Upper lobe of right lung (tissue), 1 donor: ENCODE results near the gene ANAPC7. TPM values are rescaled to one million over a fixed set of nuclear protein-coding genes. Genes with fewer than 3 reads are reported as not detected.
"Not testable (repeated sequence)": the region's sequence is repeated elsewhere in the genome, so short reads cannot be mapped to it uniquely, and the experiment has no call there.

Source experiments
- ATAC-seq: fragments of 200-7000 bp; cut with Tn5 transposase; one replicate; pipeline ENCODE4 v1.9.1; 2020; ENCODE audit warnings: mild to moderate bottlenecking, moderate library complexity
- DNase-seq: peaks from one replicate; pipeline ENCODE4 v3.0.0-alpha.2; 2020
- H3K27ac ChIP-seq: fragments of 200-600 bp; one replicate; pipeline ENCODE4 v1.8.0; 2022
- H3K27me3 ChIP-seq: fragments of 200-600 bp; one replicate; pipeline ENCODE4 v1.8.0; 2022; ENCODE audit warnings: mild to moderate bottlenecking
- H3K36me3 ChIP-seq: fragments of 200-600 bp; one replicate; pipeline ENCODE4 v1.8.0; 2022
- H3K4me1 ChIP-seq: fragments of 200-600 bp; one replicate; pipeline ENCODE4 v1.8.0; 2022
- H3K4me3 ChIP-seq: fragments of 200-600 bp; one replicate; pipeline ENCODE4 v1.8.0; 2022; ENCODE audit warnings: mild to moderate bottlenecking
- H3K9me3 ChIP-seq: fragments of 200-600 bp; one replicate; pipeline ENCODE4 v1.8.0; 2022
- intact Hi-C: fragments of 100-400 bp; cut with DNase I; formaldehyde crosslinking; loops from one replicate; pipeline ENCODE4 v1.11.0; 2022
- total RNA-seq: library from RNA; stranded (reverse); fragmentation: NEBNext Ultra II Directional; extraction: Animal tissue kit (Norgen Biotek cat#: 25700); gene quantifications from one replicate; pipeline ENCODE4 v1.2.1, GENCODE V29; 2021
- TF ChIP-seq, protein P1 (sequence below): fragments of 200-600 bp; IDR thresholded peaks from one replicate; pipeline ENCODE4 v1.8.0; 2022; ENCODE audit warnings: antibody characterized with exemption
- donor health status: DM: no; HTN: yes; CAD: no; lungs with severe emphysema.

The ANAPC7 gene
- total RNA-seq, 1 donor from 2014 or later: 45.1 TPM

DNA sequence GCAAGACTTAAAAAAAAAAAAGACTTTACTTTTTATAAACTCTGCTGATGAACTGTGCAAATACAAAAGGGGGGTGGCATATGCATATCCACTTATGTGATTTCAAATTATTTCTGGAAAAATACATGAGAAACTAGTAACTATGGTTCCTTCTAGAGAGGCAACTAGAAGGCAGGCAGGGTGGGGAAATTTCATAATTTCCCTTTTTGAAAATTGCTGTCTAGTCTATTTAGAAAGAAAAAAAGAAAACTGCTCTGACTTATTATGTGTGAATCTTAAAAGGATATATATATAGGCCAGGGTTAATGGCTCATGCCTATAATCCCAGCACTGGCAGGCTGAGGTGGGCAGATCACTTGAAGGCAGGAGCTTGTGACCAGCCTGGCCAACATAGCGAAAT lies 42.3 kb downstream of the ANAPC7 start:
- intact Hi-C loops: no loop called here
- no peak overlapping the region for H3K27ac ChIP-seq
- no peaks in the 10 kb centered on the region for H3K36me3 ChIP-seq
- H3K4me1 ChIP-seq: peaks cover 8% of the 10 kb centered on the region
- TF ChIP-seq, protein P1, sequence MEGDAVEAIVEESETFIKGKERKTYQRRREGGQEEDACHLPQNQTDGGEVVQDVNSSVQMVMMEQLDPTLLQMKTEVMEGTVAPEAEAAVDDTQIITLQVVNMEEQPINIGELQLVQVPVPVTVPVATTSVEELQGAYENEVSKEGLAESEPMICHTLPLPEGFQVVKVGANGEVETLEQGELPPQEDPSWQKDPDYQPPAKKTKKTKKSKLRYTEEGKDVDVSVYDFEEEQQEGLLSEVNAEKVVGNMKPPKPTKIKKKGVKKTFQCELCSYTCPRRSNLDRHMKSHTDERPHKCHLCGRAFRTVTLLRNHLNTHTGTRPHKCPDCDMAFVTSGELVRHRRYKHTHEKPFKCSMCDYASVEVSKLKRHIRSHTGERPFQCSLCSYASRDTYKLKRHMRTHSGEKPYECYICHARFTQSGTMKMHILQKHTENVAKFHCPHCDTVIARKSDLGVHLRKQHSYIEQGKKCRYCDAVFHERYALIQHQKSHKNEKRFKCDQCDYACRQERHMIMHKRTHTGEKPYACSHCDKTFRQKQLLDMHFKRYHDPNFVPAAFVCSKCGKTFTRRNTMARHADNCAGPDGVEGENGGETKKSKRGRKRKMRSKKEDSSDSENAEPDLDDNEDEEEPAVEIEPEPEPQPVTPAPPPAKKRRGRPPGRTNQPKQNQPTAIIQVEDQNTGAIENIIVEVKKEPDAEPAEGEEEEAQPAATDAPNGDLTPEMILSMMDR: no peak
- no peak overlapping the region for H3K4me3 ChIP-seq
- H3K27me3 ChIP-seq: no peaks in the 10 kb centered on the region
- DNase-seq: no peak
- ATAC-seq: no peak
- no peaks in the 10 kb centered on the region for H3K9me3 ChIP-seq

DNA sequence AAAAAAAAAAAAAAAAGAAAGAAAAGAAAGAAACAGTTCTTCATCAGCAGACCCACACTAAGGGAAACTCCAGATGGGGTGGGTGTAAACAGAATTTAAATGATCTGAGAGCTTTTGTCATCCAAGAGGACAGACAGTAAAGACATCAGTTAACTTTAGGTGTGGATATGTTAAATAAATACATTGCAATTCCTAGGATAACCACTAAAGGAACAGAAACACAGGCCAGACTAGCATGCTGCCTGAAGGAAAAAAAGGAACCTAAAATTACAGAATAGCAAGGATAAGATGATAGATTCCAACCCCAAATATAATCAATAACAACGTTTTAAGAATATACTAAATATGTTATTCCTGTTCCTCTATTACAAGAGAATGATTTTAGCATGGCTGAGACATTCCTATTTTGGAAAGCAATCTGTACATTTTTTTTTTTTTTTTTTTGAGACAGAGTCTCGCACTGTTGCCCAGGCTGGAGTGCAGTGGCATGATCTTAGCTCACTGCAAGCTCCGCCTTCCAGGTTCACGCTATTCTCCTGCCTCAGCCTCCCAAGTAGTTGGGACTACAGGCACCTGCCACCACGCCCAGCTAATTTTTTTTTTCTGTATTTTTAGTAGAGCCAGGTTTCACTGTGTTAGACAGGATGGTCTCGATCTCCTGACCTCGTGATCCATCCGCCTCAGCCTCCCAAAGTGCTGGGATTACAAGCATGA lies 45.0 kb downstream of the ANAPC7 start:
- H3K27ac ChIP-seq, H3K36me3 ChIP-seq, H3K4me3 ChIP-seq, H3K27me3 ChIP-seq, intact Hi-C loops, H3K4me1 ChIP-seq, DNase-seq, H3K9me3 ChIP-seq: not testable (repeated sequence)
- peak; percentile 13 for ATAC-seq
- TF ChIP-seq, protein P1: peak; percentile 13

DNA sequence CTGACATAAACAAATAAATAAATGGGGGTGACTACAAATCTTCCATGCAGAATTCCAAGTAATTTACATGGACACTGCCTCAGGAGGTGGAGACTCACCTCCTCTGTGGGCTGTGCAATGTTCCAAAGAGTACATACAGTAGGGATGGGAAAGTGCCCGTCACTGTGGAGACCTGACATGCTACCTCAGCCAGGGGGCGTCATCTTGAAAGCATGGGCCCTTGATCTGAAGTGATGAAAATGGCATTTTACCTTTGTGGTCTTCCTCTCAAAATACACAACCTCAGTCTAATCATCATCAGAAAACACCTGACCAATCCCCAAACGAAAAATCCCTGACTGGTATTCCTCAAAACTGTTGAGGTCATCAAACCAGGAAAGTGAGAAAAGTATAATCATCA lies 48.4 kb downstream of the ANAPC7 start:
- Histone ChIP-seq H3K9me3 (no peaks in the 10 kb centered on the region), H3K27me3 (no peaks in the 10 kb centered on the region), H3K27ac (no peak overlapping the region), H3K4me1 (peaks cover 4% of the 10 kb centered on the region), H3K36me3 (peaks cover 3% of the 10 kb centered on the region), H3K4me3 (no peak overlapping the region)
- ATAC-seq: peak; percentile 32
- TF ChIP-seq, protein P1: peak; percentile 30
- intact Hi-C loops: no loop called here
- DNase-seq: no peak

GRCh38 chr12:110354172-110354780 lies 49.2 kb downstream of the ANAPC7 start:
- H3K36me3 ChIP-seq: peaks cover 11% of the 10 kb centered on the region
- DNase-seq (no peak), ATAC-seq (peak; percentile 21)
- H3K4me3 ChIP-seq: no peak overlapping the region
- peaks cover 4% of the 10 kb centered on the region for H3K4me1 ChIP-seq
- H3K27ac ChIP-seq: no peak overlapping the region
- TF ChIP-seq, protein P1: no peak
- intact Hi-C loops: no loop called here
- H3K27me3 ChIP-seq: no peaks in the 10 kb centered on the region
- H3K9me3 ChIP-seq: no peaks in the 10 kb centered on the region

- peaks cover 4% of the 10 kb centered on the region for H3K4me1 ChIP-seq
- ATAC-seq (no peak), DNase-seq (no peak)
- no peaks in the 10 kb centered on the region for H3K9me3 ChIP-seq
- H3K27ac ChIP-seq: no peak overlapping the region
- H3K4me3 ChIP-seq: no peak overlapping the region
- no peaks in the 10 kb centered on the region for H3K27me3 ChIP-seq
- TF ChIP-seq, protein P1: no peak
- intact Hi-C loops: no loop called here
- peaks cover 20% of the 10 kb centered on the region for H3K36me3 ChIP-seq
Measured at GRCh38 chr12:110353211-110353965, 50.1 kb downstream of the ANAPC7 start.
